GM19238 (cell line): Measurements from ENCODE around the gene ZNF480.
"Not testable (repeated sequence)": the region's sequence is repeated elsewhere in the genome, so short reads cannot be mapped to it uniquely, and the experiment has no call there.

ENCODE experiments used
- DNase-seq: peaks from one replicate; pipeline ENCODE4 v3.0.0; 2011; ENCODE audit warnings: low spot score; ENCODE audit not compliant: insufficient read length

ZNF480 gene

DNA sequence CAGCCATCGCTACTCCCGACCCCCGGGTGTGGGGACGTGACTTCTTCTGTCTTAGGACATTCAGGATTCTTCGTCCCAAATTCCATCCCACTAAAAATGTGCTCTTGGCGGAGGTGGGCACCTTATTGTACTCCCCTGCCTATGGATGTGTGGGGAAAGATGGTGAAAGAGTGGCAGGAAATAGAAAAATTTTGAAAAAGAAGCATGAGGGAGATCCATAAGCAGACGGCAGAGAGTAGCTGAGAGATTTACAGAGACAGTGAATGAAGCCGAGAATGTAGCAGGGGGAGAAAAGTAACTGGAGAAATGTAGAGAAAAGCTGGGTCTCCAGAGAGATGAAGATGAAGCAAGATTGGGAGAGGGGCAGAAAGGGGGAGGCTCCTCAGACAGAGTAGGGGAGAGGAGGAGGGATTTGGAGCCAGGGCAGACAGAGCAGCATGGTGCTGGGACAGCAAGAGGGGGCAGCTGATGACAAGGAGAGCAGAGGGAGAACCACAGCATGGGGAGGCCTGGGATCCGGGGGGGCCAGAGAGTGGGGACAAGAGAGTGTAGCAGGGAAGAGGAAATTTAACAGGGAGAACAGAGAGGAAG is 39.9 kb downstream of the ZNF480 start:
- no peak for DNase-seq

- not testable (repeated sequence) for DNase-seq
Observed at GRCh38 chr19:52339022-52339421, 42.1 kb downstream of the ZNF480 start.

- DNase-seq, result no peak
Observed at GRCh38 chr19:52343548-52343947, 46.6 kb downstream of the ZNF480 start.

DNA sequence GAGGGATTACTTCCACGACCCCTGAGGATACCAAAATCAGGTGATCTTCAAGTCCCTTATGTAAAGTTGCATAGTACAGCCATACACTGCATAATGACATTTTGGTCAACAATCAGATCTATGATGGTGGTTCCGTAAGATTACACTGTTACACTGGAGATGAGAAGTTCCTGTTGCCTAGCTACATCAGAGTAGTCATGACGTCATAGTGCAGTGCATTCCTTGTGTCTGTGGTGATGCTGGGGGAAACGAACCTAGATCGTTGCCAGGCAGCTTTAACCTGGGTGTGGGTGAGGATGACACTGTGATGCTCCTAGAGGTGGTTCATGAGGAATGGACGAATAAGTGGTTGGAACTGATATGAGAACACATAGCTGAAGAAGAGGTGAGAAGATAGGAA is 48.2 kb downstream of the ZNF480 start:
- DNase-seq, result no peak

DNA sequence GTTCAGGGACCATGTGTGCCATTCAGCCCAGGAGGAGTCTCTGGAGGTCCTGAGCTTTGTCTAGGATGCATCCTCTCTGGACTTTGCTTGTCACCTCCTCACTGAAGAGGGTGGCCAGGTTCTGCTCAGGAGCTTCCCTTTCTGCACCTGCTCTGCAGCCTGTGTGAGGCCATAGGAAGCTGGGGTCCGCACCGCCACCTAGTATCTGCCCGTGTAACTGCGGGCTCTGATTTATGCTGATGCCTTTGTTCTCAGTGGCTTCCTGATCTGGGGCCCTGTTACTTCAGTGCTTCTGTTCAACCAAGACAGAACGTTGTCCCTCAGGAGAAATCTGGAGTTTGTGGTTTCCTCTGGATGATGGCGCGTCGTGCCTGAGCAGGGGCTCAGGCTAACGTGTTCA is 54.5 kb downstream of the ZNF480 start:
- DNase-seq, result no peak

DNA sequence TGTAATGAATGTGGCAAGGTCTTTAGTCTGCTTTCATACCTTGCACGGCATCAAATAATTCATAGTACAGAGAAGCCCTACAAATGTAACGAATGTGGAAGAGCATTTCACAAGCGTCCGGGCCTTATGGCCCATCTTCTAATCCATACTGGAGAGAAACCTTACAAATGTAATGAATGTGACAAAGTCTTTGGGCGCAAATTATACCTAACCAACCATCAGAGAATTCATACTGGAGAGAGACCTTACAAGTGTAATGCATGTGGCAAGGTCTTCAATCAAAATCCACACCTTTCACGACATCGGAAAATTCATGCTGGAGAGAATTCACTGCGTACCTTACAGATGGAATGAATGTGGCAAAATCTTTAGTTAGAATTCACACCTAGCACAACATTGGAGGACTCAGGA is 69.5 kb downstream of the ZNF480 start:
- no peak for DNase-seq

DNA sequence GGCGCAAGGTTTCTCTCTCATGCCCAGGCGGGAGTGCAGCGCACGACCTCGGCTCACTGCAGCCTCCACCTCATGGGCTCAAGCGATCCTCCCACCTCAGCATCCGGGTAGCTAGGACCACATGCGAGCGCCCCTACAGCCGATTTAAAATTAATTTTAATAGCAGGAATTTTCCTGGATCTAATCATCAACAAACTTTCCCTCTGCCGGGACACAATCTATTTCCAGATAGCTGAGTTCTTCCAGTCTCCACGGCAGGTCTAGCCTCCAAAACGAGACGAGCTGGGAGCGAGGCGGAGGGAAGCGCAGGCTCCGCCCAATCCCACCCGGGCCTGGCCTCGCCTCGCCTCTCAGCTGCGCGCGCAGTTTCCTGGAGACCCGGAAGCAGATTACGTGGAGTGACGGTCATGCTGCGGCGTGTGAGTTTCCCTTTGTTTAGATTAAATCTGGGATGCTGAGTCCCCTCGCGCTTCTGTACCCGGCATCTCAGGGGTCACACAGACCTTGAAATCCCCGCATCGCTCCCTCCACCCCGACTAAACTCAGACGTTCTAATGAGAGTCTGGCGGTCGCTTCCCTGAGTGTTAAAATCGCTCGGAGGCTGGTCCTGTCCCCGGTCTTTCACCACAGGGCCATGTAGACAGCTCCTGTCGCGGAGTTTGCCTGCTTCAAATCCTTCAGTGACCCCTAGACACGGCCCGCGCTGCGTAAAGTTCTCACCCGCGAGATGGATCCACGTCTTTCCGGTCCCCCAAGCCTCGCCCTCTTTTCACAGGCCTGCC is 72.8 kb downstream of the ZNF480 start, which contains the start of gene ZNF880:
Gene ZNF880 (plus strand): TSS at position 365 of the 782 bp plus-strand sequence. CDS start 43 bp downstream, at position 408.
- peak; percentile 76 for DNase-seq

DNA sequence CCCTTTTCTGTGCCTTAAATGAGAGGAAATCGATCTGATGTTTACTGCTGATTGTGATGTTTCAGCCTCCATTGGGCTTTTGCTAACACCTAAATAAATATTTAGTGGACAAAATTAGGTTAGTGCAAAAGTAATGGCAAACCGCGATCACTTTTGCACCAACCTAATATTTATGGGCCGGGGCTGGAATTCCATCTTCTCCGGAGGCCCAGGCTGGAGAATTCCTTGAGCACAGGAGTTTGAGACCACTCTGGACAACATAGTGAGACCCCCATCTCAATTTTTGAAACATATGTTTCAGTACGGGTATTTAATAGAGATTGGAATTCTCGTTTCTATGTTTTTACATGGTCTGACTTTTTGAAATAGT is 73.4 kb downstream of the ZNF480 start:
- no peak for DNase-seq
